Upper lobe of right lung (tissue), 1 donor: ENCODE results near the gene SLC22A12. TPM values are rescaled to one million over a fixed set of nuclear protein-coding genes. Genes with fewer than 3 reads are reported as not detected.
A peak's percentile ranks its signal among the peaks of the same experiment; 100 is the strongest.

Source experiments
- ATAC-seq: fragments of 200-7000 bp; cut with Tn5 transposase; one replicate; pipeline ENCODE4 v1.9.1; 2020; ENCODE audit warnings: mild to moderate bottlenecking, moderate library complexity
- DNase-seq: peaks from one replicate; pipeline ENCODE4 v3.0.0-alpha.2; 2020
- H3K27ac ChIP-seq: fragments of 200-600 bp; one replicate; pipeline ENCODE4 v1.8.0; 2022
- H3K27me3 ChIP-seq: fragments of 200-600 bp; one replicate; pipeline ENCODE4 v1.8.0; 2022; ENCODE audit warnings: mild to moderate bottlenecking
- H3K36me3 ChIP-seq: fragments of 200-600 bp; one replicate; pipeline ENCODE4 v1.8.0; 2022
- H3K4me1 ChIP-seq: fragments of 200-600 bp; one replicate; pipeline ENCODE4 v1.8.0; 2022
- H3K4me3 ChIP-seq: fragments of 200-600 bp; one replicate; pipeline ENCODE4 v1.8.0; 2022; ENCODE audit warnings: mild to moderate bottlenecking
- H3K9me3 ChIP-seq: fragments of 200-600 bp; one replicate; pipeline ENCODE4 v1.8.0; 2022
- CTCF ChIP-seq: fragments of 200-600 bp; IDR thresholded peaks from one replicate; pipeline ENCODE4 v1.8.0; 2022; ENCODE audit warnings: antibody characterized with exemption
- intact Hi-C: fragments of 100-400 bp; cut with DNase I; formaldehyde crosslinking; loops from one replicate; pipeline ENCODE4 v1.11.0; 2022
- total RNA-seq: library from RNA; stranded (reverse); fragmentation: NEBNext Ultra II Directional; extraction: Animal tissue kit (Norgen Biotek cat#: 25700); gene quantifications from one replicate; pipeline ENCODE4 v1.2.1, GENCODE V29; 2021
- donor health status: DM: no; HTN: yes; CAD: no; lungs with severe emphysema.

Gene SLC22A12
- total RNA-seq, 1 donor from 2014 or later: not detected

GRCh38 chr11:64572143-64572542, 18.9 kb upstream of the SLC22A12 start:
- H3K27me3 ChIP-seq: no peaks in the 10 kb centered on the region
- intact Hi-C loops: no loop called here
- ATAC-seq: no peak
- DNase-seq: peak; percentile 29
- no peak for TF ChIP-seq CTCF
- no peaks in the 10 kb centered on the region for H3K36me3 ChIP-seq
- no peaks in the 10 kb centered on the region for H3K4me1 ChIP-seq
- no peak overlapping the region for H3K4me3 ChIP-seq
- H3K27ac ChIP-seq: no peak overlapping the region
- no peaks in the 10 kb centered on the region for H3K9me3 ChIP-seq

GRCh38 chr11:64577202-64577601, 13.8 kb upstream of the SLC22A12 start:
- no peak overlapping the region for H3K4me3 ChIP-seq
- no peaks in the 10 kb centered on the region for H3K4me1 ChIP-seq
- no peaks in the 10 kb centered on the region for H3K9me3 ChIP-seq
- TF ChIP-seq CTCF: no peak
- no peak overlapping the region for H3K27ac ChIP-seq
- no peak for ATAC-seq
- H3K27me3 ChIP-seq: no peaks in the 10 kb centered on the region
- intact Hi-C loops: no loop called here
- no peaks in the 10 kb centered on the region for H3K36me3 ChIP-seq
- DNase-seq: no peak

GRCh38 chr11:64580412-64580811, 10.6 kb upstream of the SLC22A12 start:
- no peak for ATAC-seq
- no peaks in the 10 kb centered on the region for H3K4me1 ChIP-seq
- intact Hi-C loops: no loop called here
- no peaks in the 10 kb centered on the region for H3K27me3 ChIP-seq
- no peak for TF ChIP-seq CTCF
- H3K36me3 ChIP-seq: no peaks in the 10 kb centered on the region
- no peak overlapping the region for H3K27ac ChIP-seq
- peak; percentile 39 for DNase-seq
- no peak overlapping the region for H3K4me3 ChIP-seq
- H3K9me3 ChIP-seq: no peaks in the 10 kb centered on the region

- H3K4me1 ChIP-seq: no peaks in the 10 kb centered on the region
- H3K36me3 ChIP-seq: no peaks in the 10 kb centered on the region
- no peaks in the 10 kb centered on the region for H3K27me3 ChIP-seq
- DNase-seq (peak; percentile 53), ATAC-seq (no peak)
- intact Hi-C loops: no loop called here
- H3K4me3 ChIP-seq: no peak overlapping the region
- no peaks in the 10 kb centered on the region for H3K9me3 ChIP-seq
- no peak overlapping the region for H3K27ac ChIP-seq
- no peak for TF ChIP-seq CTCF
Measured at GRCh38 chr11:64581057-64581523, 9.9 kb upstream of the SLC22A12 start.

GRCh38 chr11:64582885-64583284, 8.1 kb upstream of the SLC22A12 start:
- Histone ChIP-seq H3K4me1 (no peaks in the 10 kb centered on the region), H3K9me3 (no peaks in the 10 kb centered on the region), H3K36me3 (no peaks in the 10 kb centered on the region)

More at GRCh38 chr11:64582885-64583284, 8.1 kb upstream of the SLC22A12 start:
- TF ChIP-seq CTCF: no peak
- no peaks in the 10 kb centered on the region for H3K27me3 ChIP-seq
- ATAC-seq (no peak), DNase-seq (peak; percentile 53)
- H3K4me3 ChIP-seq: no peak overlapping the region
- no peak overlapping the region for H3K27ac ChIP-seq
- intact Hi-C loops: no loop called here
